HL-60/S4 treated with phorbol 12-myristate 13-acetate at 8.2 ng/mL for 4 days and 3 days (cell line): ENCODE data around the gene CRYZL1.

ENCODE experiments used
- in situ Hi-C: fragments of 300-500 bp; cut with MboI; formaldehyde crosslinking; loops from 2 replicates; pipeline ENCODE4 v1.15.0; 2022; ENCODE audit warnings: low sequenced_read_pairs

CRYZL1 gene

GRCh38 chr21:33662046-33662445 lies 20.5 kb upstream of the CRYZL1 start:
- in situ Hi-C loops, result no loop called here

- in situ Hi-C loops, result no loop called here
Observed at GRCh38 chr21:33661146-33661545, 19.6 kb upstream of the CRYZL1 start.

DNA sequence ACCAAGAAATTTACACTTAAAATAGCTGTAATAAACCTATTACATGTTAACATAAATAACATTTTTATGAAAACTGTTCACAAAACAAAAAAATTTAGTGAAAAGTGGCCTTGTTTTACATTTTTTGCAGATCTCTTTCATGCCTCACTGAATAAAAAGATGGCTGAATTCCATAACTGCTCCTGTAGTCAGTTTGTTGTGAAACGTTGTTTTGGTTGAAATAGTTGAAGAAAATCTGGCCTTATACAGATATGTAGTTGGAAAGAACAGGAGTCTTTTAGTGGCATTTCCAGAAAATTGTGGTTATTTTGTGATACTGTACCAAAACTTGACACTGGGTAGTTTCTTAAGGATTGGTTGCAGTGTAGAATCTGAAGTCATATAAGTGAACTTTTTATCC lies 18.9 kb upstream of the CRYZL1 start:
- in situ Hi-C loops, result no loop called here

- in situ Hi-C loops, result no loop called here
Observed at GRCh38 chr21:33659568-33659949, 18.0 kb upstream of the CRYZL1 start.

DNA sequence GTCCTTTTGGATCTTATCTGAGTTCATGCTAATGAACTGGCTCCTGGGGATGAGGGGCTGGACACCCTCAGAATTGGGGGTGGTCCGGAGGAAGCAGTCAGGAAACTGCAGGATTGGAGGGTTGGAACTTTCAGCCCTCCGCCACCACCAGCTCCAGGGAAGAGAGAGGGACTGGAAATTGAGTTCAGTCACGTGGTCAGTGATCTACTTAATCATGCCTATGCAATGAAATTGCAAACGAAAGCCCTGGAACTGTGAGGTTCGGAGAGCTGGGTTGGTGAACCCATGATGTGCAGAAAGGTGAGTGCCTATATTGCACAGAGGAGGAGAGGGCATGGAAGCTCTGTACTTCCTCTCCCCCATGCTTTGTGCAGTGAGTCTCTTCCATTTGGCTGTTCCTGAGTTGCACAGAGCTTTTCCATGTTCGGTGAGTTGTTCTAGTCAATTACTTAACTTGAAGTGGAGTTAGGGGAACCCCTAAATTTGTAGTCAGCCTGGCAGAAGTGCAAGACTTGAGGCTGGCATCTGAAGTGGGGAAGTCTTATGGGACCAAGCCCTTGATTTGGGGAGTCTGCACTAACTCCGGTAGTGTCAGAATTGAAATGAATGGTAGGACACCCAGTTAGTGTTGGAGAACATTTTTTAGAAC lies 17.5 kb upstream of the CRYZL1 start:
- in situ Hi-C loops, result no loop called here

DNA sequence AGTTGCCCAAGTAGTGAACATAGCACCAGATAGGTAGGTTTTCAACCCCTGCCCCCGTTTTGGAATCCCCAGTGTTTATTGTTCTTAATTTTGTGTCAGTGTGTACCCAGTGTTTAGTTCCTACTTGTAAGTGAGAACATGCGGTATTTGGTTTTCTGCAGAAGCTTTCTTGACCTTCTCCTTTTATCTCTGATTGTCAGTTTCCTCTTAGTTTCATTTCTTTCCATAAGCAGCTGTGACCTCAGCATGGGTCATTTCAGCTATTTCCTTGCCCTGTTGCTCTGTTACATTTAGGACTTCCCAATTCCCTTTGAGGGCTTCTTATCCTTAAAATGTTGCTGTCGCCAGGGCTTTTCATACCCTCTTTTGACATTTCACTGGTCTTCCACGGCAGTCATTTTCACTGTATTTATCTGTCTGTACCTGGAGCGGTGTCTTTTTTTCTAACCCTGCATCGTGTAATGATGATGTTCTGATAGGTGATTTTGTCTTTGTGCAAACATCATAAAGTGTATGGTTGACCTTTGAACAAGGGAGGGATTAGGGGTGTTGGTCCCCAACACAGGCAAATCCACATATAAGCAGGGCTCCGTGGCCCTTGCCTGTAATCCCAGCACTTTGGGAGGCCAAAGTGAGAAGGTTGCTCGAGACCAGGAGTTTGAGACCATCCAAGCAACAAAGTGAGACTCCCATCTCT lies 15.7 kb upstream of the CRYZL1 start:
- in situ Hi-C loops, result no loop called here

GRCh38 chr21:33655588-33656221 lies 14.2 kb upstream of the CRYZL1 start:
- in situ Hi-C loops, result no loop called here

GRCh38 chr21:33654412-33654811 lies 12.9 kb upstream of the CRYZL1 start:
- in situ Hi-C loops, result no loop called here

DNA sequence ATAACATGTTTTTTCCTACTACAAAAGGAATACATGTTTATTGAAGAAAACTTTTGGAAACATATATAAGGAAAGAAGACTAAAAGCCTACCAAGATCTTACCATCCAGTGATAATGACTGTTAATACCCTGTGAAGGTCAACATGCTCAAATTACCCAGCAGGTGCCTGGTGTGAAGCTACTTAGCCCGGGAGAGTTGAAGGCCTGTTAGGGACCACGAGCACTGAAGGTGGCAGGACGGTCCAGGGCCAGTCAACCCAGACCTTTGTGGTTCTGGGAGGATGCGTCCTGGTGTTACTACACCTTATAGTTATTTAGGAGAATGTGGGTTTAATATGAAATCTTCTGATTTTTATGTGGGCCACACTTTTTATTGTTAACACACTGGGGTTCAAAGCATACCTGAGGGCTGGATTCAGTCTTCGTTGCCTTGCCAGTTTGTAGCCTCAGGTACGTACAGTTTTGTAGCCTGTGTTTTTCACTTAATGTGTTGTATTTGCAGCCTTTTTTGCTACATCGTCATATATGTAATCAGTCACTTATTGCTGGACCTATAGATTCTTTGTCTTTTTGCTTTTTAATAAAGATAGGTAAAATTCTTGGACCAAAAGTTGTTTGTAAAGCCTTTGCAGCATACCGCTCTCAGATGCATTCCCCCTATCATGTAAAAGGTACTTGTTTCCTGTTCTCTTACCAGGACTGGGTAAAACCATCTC lies 10.6 kb upstream of the CRYZL1 start:
- in situ Hi-C loops, result no loop called here

DNA sequence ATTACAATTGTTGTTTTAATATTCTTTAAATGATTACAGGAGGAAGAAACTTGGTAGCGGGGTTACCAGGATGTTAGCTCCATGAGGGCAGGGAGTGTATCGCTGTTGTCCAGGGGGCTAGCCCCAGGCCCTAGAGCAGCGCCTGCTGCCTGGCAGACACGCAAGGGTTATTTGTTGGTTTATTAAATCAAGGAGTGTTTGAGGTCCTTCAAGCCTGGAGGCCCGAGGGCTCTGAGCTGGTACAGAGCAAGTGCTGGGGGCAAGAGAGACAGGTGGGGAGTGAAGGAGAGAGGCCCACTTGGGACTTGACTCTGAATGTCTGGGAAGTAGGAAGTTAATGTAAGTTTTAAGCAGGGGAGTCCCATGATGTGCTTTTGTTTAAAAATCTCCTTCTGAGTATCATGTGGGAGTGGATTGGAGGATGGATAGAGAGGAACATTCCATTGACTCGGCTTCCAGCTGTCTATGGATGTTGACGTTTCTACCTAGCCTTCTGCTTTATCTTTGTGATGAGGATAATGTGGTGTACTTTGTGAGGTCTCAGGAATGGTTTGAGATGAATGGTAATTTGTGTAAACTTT lies 9.5 kb upstream of the CRYZL1 start:
- in situ Hi-C loops, result no loop called here

DNA sequence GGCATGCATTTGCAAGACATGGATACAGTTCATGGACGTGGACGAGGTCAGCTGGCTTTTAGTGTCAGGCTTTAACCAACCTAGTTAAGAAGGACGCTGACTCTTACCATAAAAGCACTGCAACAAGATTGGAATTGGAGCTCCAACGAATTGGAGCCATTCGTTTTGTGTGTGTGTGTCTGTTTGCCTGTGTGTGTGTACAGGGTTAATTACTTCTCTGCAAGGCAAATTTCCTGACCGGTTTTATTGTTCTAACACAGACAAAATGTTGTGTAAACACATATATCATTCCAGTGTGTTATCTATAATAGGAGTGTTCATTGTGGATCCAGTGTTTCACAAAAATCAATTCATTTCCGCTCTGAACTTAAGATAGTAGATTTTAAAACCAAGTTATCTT lies 8.7 kb upstream of the CRYZL1 start:
- in situ Hi-C loops, result no loop called here

DNA sequence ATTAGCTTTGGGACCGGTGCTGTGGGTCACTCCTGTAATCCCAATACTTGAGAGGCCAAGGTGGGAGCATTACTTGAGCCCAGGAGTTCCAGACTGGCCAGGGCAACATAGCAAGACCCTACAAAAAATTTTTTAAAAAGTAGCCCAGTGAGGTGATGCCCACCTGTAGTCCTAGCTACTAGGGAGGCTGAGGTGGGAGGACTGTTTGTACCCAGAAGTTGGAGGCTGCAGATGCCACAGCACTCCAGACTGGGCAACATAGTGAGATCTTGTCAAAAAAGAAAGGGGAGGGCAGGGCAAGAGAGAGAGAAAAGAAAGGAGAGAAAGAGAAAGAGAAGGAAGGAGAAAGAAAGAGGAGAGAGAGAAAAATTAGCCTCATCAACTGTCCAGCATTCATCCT lies 7.0 kb upstream of the CRYZL1 start:
- in situ Hi-C loops, result no loop called here

DNA sequence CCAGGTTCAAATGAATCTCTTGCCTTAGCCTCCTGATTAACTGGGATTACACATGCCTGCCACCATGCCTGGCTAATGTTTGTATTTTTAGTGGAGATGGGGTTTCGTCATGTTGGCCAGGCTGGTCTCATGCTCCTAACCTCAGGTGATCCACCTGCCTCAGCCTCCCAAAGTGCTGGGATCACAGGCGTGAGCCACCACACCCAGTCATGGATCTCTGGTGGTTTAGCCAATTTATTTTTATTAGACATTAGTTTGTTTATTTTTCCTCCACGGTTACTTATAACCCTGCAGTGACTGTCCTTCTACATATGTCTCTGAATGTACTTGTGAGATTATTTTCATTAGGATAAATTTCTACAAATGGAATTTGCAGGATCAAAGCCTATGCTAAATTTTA lies 6.0 kb upstream of the CRYZL1 start:
- in situ Hi-C loops, result no loop called here

- in situ Hi-C loops, result no loop called here
Observed at GRCh38 chr21:33645730-33646129, 4.2 kb upstream of the CRYZL1 start.

DNA sequence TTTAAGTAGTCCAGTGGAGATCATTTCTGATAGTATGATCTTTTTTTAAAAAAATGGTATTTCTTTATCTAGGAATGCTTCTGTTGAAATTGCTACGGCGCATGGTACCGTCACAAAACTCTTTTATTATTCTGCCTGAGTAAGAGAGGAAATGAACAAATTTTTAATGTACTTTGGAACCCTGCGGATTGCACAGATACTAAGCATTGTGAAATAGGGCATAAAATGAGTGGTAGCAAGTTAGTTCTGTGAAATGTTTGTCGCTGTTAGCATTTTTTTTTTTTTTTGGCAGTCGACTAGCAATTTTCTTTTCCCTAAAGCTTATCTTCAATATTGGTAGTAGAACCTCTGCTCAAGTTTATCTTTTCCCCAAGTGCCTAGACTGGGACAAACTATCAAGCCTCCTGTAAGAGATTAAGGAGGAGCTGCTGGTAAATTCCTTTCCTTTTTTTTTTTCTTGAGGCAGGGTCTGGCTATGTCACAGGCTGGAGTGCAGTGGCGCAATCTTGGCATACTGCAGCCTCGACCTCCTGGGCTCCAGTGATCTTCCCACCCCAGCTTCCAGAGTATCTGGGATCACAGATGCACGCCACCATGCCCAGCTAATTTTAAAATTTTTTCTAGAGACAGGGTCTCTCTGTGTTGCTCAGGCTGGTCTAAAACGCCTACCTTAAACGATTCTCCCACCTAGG lies 3.0 kb upstream of the CRYZL1 start:
- in situ Hi-C loops, result no loop called here

- in situ Hi-C loops, result no loop called here
Observed at GRCh38 chr21:33643658-33644311, 2.2 kb upstream of the CRYZL1 start.

GRCh38 chr21:33642896-33643657 lies 1.5 kb upstream of the CRYZL1 start:
- in situ Hi-C loops, result no loop called here

DNA sequence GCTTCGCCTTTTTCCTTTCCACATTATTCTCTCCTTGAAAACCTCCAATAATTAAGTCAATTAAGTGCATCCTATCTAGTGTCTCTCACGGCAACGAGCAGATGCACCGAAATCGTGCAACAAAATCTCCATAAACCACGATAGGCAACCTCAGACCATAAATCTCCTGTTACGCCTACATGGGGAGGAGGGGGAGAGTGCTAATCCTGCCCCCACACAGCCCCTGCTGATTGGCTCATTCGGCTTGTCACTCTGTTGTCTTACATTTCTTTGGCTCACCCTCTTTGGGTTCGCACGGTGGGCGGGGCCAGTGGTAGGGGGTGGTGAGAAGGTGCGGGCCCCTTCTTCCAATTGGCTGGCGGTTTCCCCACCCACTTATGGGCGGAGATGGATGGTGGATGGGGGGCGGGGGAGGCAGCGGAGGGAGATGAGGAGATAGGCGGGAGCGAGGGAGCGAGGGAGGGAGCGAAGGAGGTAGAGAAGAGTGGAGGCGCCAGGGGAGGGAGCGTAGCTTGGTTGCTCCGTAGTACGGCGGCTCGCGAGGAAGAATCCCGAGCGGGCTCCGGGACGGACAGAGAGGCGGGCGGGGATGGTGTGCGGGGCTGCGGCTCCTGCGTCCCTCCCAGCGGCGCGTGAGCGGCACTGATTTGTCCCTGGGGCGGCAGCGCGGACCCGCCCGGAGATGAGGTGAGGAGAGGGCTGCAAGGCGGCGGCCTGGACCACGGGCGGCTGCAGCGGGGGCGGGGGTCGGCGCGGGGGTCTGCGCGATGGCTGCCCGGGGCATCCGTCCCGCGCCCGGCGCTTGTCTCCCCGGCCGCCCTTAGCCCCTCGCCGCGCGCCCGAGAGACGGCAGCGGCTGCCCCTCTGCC lies 720 bp upstream of the CRYZL1 start, which contains the start of gene ITSN1:
Gene ITSN1 (plus strand): TSS at position 475 of the 869 bp plus-strand sequence. CDS start 76,328 bp downstream, outside the sequence.
- in situ Hi-C loops, result no loop called here
